H1 (cell line): Measurements from ENCODE around the gene DIPK1C. TPM values are rescaled to one million over a fixed set of nuclear protein-coding genes. Genes with fewer than 3 reads are reported as not detected.

ENCODE experiments used
- CTCF ChIA-PET: fragments of 300-600 bp; sonication (Branson Sonifier 250); formaldehyde crosslinking; loops from one replicate; lab custom pipeline; 2021; ENCODE audit not compliant: partially characterized antibody; lab: Charles Lee
- POLR2A ChIA-PET: fragments of 300-600 bp; sonication (Branson Sonifier 250); formaldehyde crosslinking; loops from one replicate; lab custom pipeline; 2021; ENCODE audit warnings: inconsistent platforms; ENCODE audit not compliant: partially characterized antibody; lab: Charles Lee
- DNase-seq, 2 experiments: peaks; one replicate each; pipeline versions ENCODE4 v3.0.0 to v3.0.0-alpha.2; 2010 to 2022; ENCODE audit warnings: low spot score in 2 of 2, low read depth in 1 of 2, mixed read lengths in 1 of 2
- FAIRE-seq: peaks from 2 replicates; lab custom pipeline; 2011; peaks lifted over from hg19 to GRCh38; lab: Jason Lieb, UNC
- H2AFZ ChIP-seq: 2 replicates; pipeline ENCODE4 v1.8.1; 2012; ENCODE audit warnings: low read length, inconsistent platforms
- H2AK5ac ChIP-seq: 2 replicates; pipeline ENCODE4 v1.6.1; 2013; ENCODE audit warnings: low read depth, low read length
- H2BK120ac ChIP-seq: replicated peaks from 2 replicates; pipeline ENCODE3; 2013; ENCODE audit warnings: low read depth, low read length, inconsistent platforms
- H2BK12ac ChIP-seq: 2 replicates; pipeline ENCODE4 v1.6.1; 2013; ENCODE audit warnings: low read depth, low read length
- H2BK15ac ChIP-seq: 2 replicates; pipeline ENCODE4 v1.6.1; 2013; ENCODE audit warnings: low read length
- H2BK20ac ChIP-seq: 2 replicates; pipeline ENCODE4 v1.6.1; 2013; ENCODE audit warnings: low read length
- H2BK5ac ChIP-seq: 2 replicates; pipeline ENCODE4 v1.6.1; 2013; ENCODE audit warnings: low read depth, low read length
- H3K14ac ChIP-seq: 2 replicates; pipeline ENCODE4 v1.6.1; 2013; ENCODE audit warnings: inconsistent platforms; ENCODE audit not compliant: insufficient read length
- H3K18ac ChIP-seq: 2 replicates; pipeline ENCODE4 v1.6.1; 2013; ENCODE audit warnings: low read length; ENCODE audit errors: extremely low read depth
- H3K23ac ChIP-seq: 2 replicates; pipeline ENCODE4 v1.6.1; 2013; ENCODE audit warnings: inconsistent platforms; ENCODE audit not compliant: insufficient read length
- H3K23me2 ChIP-seq: 2 replicates; pipeline ENCODE4 v1.6.1; 2013; ENCODE audit warnings: low read depth, low read length
- H3K27ac ChIP-seq: 2 replicates; pipeline ENCODE4 v1.6.1; 2011; ENCODE audit warnings: low read depth, low read length, inconsistent platforms
- H3K27me3 ChIP-seq, 4 experiments: replicated peaks in 1 of 4; 1 replicate in 1 of 4; 2 replicates in 3 of 4; pipeline versions ENCODE4 v1.6.1 to v1.8.1; 2011 to 2013; ENCODE audit warnings: low read length in 3 of 4, mild to moderate bottlenecking in 3 of 4, inconsistent platforms in 2 of 4, mixed read lengths in 2 of 4, moderate library complexity in 1 of 4; ENCODE audit not compliant: control insufficient read depth in 3 of 4, insufficient read depth in 3 of 4; ENCODE audit errors: extremely low read depth in 1 of 4
- H3K36me3 ChIP-seq, 4 experiments: 2 replicates each; pipeline versions ENCODE4 v1.6.1 to v1.8.1; 2011 to 2013; ENCODE audit warnings: mild to moderate bottlenecking in 4 of 4, low read length in 3 of 4, moderate library complexity in 2 of 4, control low read depth in 1 of 4, inconsistent platforms in 1 of 4; ENCODE audit not compliant: insufficient read depth in 4 of 4, control insufficient read depth in 2 of 4
- H3K4ac ChIP-seq: replicated peaks from 2 replicates; pipeline ENCODE3; 2013; ENCODE audit warnings: low read length, low read depth, mixed read lengths, inconsistent platforms; ENCODE audit not compliant: insufficient read length
- H3K4me1 ChIP-seq, 4 experiments: replicated peaks in 1 of 4; 1 replicate in 1 of 4; 2 replicates in 3 of 4; pipeline versions ENCODE4 v1.6.1 to v1.8.1; 2011 to 2013; ENCODE audit warnings: low read length in 3 of 4, inconsistent platforms in 2 of 4, mixed read lengths in 1 of 4; ENCODE audit not compliant: insufficient read depth in 4 of 4, control insufficient read depth in 3 of 4
- H3K4me2 ChIP-seq, 2 experiments: 2 replicates each; pipeline versions ENCODE4 v1.6.1 to v1.8.1; 2011 to 2013; ENCODE audit warnings: low read depth in 2 of 2, low read length in 2 of 2, control low read depth in 1 of 2, inconsistent platforms in 1 of 2, mild to moderate bottlenecking in 1 of 2; ENCODE audit not compliant: insufficient read depth in 1 of 2
- H3K4me3 ChIP-seq, 4 experiments: fragments of 200-600, 300-600 bp in 1 of 4; sonication (generic), shearing (Covaris generic), sonication (Bioruptor Twin) in 1 of 4; 2 replicates each; pipeline versions ENCODE4 v1.5.1 to v1.8.1; 2011 to 2016; ENCODE audit warnings: low read length in 4 of 4, low read depth in 3 of 4, control low read depth in 2 of 4, inconsistent platforms in 2 of 4, mild to moderate bottlenecking in 2 of 4, mixed read lengths in 1 of 4, moderate library complexity in 1 of 4; ENCODE audit not compliant: insufficient read depth in 2 of 4; ENCODE audit errors: extremely low read depth in 1 of 4
- H3K56ac ChIP-seq: replicated peaks from 2 replicates; pipeline ENCODE3; 2013; ENCODE audit warnings: low read depth, mild to moderate bottlenecking, mixed read lengths, low read length, inconsistent platforms; ENCODE audit not compliant: insufficient read length
- H3K79me1 ChIP-seq: 2 replicates; pipeline ENCODE4 v1.6.1; 2013; ENCODE audit warnings: low read depth, low read length, control low read depth
- H3K79me2 ChIP-seq, 2 experiments: 2 replicates each; pipeline versions ENCODE4 v1.6.1 to v1.8.1; 2012 to 2013; ENCODE audit warnings: low read length in 2 of 2, mild to moderate bottlenecking in 2 of 2, inconsistent platforms in 1 of 2; ENCODE audit not compliant: insufficient read depth in 2 of 2, control insufficient read depth in 1 of 2
- H3K9ac ChIP-seq, 4 experiments: replicated peaks in 1 of 4; 1 replicate in 1 of 4; 2 replicates in 3 of 4; pipeline versions ENCODE4 v1.6.1 to v1.8.1; 2011 to 2013; ENCODE audit warnings: low read depth in 3 of 4, low read length in 3 of 4, control low read depth in 2 of 4, mild to moderate bottlenecking in 2 of 4, moderate library complexity in 2 of 4, inconsistent platforms in 1 of 4; ENCODE audit errors: extremely low read depth in 1 of 4
- H3K9me3 ChIP-seq, 2 experiments: 2 replicates each; pipeline versions ENCODE4 v1.6.1 to v1.8.1; 2012 to 2013; ENCODE audit warnings: mild to moderate bottlenecking in 2 of 2, moderate library complexity in 2 of 2, control low read depth in 1 of 2, inconsistent platforms in 1 of 2, low read depth in 1 of 2, low read length in 1 of 2, mixed read lengths in 1 of 2; ENCODE audit not compliant: insufficient read depth in 2 of 2
- H4K20me1 ChIP-seq, 2 experiments: replicated peaks in 1 of 2; 2 replicates each; pipeline versions ENCODE3 to v1.8.1; 2011 to 2013; ENCODE audit warnings: inconsistent platforms in 2 of 2, low read length in 2 of 2, mild to moderate bottlenecking in 1 of 2; ENCODE audit not compliant: insufficient read depth in 2 of 2, control insufficient read depth in 1 of 2
- H4K5ac ChIP-seq: 2 replicates; pipeline ENCODE4 v1.6.1; 2013; ENCODE audit warnings: low read length, low read depth, mixed read lengths, inconsistent platforms; ENCODE audit not compliant: insufficient read length
- H4K8ac ChIP-seq: 2 replicates; pipeline ENCODE4 v1.8.0; 2013; ENCODE audit warnings: mild to moderate bottlenecking, moderate library complexity, low read length, inconsistent platforms; ENCODE audit not compliant: insufficient read depth; ENCODE audit errors: extremely low read depth
- H4K91ac ChIP-seq: replicated peaks from 2 replicates; pipeline ENCODE3; 2013; ENCODE audit warnings: low read length, mixed read lengths, inconsistent platforms; ENCODE audit not compliant: insufficient read length
- CREB1 ChIP-seq: IDR thresholded peaks from 2 replicates; pipeline ENCODE4 v1.6.1; 2012; ENCODE audit warnings: inconsistent platforms
- KDM5A ChIP-seq: fragments of 200-600 bp; IDR thresholded peaks from 2 replicates; pipeline ENCODE4 v1.7.1; 2012; ENCODE audit warnings: mild to moderate bottlenecking, low read length, inconsistent platforms, mixed read lengths
- POLR2A ChIP-seq, 2 experiments: IDR thresholded peaks; 1 replicate in 1 of 2; 2 replicates in 1 of 2; pipeline ENCODE4 v1.6.1; 2011; ENCODE audit warnings: low read depth in 2 of 2, low read length in 2 of 2, mild to moderate bottlenecking in 2 of 2; ENCODE audit errors: control extremely low read depth in 1 of 2
- POLR2AphosphoS5 ChIP-seq: IDR thresholded peaks from 2 replicates; pipeline ENCODE4 v1.6.1; 2011; ENCODE audit warnings: low read depth, low read length
- RXRA ChIP-seq: IDR thresholded peaks from 2 replicates; pipeline ENCODE4 v1.6.1; 2011; ENCODE audit warnings: low read depth, mild to moderate bottlenecking, low read length, moderate library complexity; ENCODE audit not compliant: insufficient read depth
- SUZ12 ChIP-seq: fragments of 200-600 bp; sonication (generic); IDR thresholded peaks from 2 replicates; pipeline ENCODE4 v1.6.1; 2012; ENCODE audit warnings: mild to moderate bottlenecking, inconsistent platforms, low read length, moderate library complexity, mixed read lengths
- ZNF274 ChIP-seq: IDR thresholded peaks from 2 replicates; pipeline ENCODE4 v1.7.0; 2012; ENCODE audit warnings: low read length, borderline replicate concordance; ENCODE audit errors: extremely low read depth
- WGBS, 2 experiments: shearing (Covaris generic) in 1 of 2; methylation state at CpG; one replicate each; pipeline versions ENCODE4 v1.1.6 to v1.1.7; 2013 to 2015; ENCODE audit warnings: low lambda C conversion rate in 2 of 2, mixed read lengths in 2 of 2, inconsistent platforms in 1 of 2, low coverage in 1 of 2, missing lambda C conversion rate in 1 of 2; ENCODE audit not compliant: insufficient replicate concordance in 2 of 2, insufficient coverage in 1 of 2, insufficient read length in 1 of 2; ENCODE audit errors: extremely low coverage in 1 of 2, missing lambda C conversion rate in 1 of 2; 5-methylcytosine and 5-hydroxymethylcytosine counted together
- polyA plus RNA-seq, 7 experiments: library from polyadenylated mRNA; depleted of rRNA in 3 of 7; stranded (reverse) in 5 of 7; unstranded in 2 of 7; fragments of >200 nt in 5 of 7; fragments of 200-250 nt in 2 of 7; gene quantifications; 1 replicate in 5 of 7; 2 replicates in 1 of 7; 4 replicates in 1 of 7; pipeline versions ENCODE4 v1.2.1 to v1.2.3, GENCODE V29; 2011 to 2013; ENCODE audit warnings: missing spikeins in 2 of 7, mixed read lengths in 2 of 7
- total RNA-seq: library from RNA; stranded (reverse); fragmentation: NEBNext Ultra II Directional; extraction: Animal tissue kit (Norgen Biotek cat#: 25700); gene quantifications from 2 replicates; pipeline ENCODE4 v1.2.1, GENCODE V29; 2021

DIPK1C gene
- total and polyA plus RNA-seq, 2 of the 8 experiments (the other 6 are each of a cell fraction or from before 2014, with no cell fraction given) = 0.08 TPM; not detected in 1

GRCh38 chr18:74435740-74436139 lies 21.4 kb downstream of the DIPK1C start:
- H4K5ac ChIP-seq = no peak overlapping the region
- H3K4me1 ChIP-seq = no peaks in the 10 kb centered on the region; a peak in 2 of 7 replicates
- H4K91ac ChIP-seq = peak overlapping the region; percentile 63
- H2BK5ac ChIP-seq = peak overlapping the region; percentile 46; the same call in 1 of the 2 replicates
- no peaks in the 10 kb centered on the region; the same call in 1 of the 2 replicates for H3K23me2 ChIP-seq
- FAIRE-seq = no peak
- no peaks in the 10 kb centered on the region for H3K79me2 ChIP-seq
- no peak overlapping the region for H3K9ac ChIP-seq
- peak overlapping the region; percentile 56; the same call in 1 of the 2 replicates for H2BK12ac ChIP-seq
- no peaks in the 10 kb centered on the region for H3K36me3 ChIP-seq
- no peak overlapping the region for H4K8ac ChIP-seq
- H2BK20ac ChIP-seq = no peak overlapping the region
- no peak overlapping the region for H3K56ac ChIP-seq
- H3K79me1 ChIP-seq = no peaks in the 10 kb centered on the region
- no peak overlapping the region for H3K4ac ChIP-seq
- ChIA-PET POLR2A (no interaction called here), CTCF (interaction anchor here (0.9 kb wide), 1 partner anchor 15 kb away, joined by 3 read pairs; no protein-coding TSS in a partner anchor)
- 0 out of 2 replicates have a peak overlapping the region, but pooled peaks have one; percentile 90 for H2AFZ ChIP-seq
- peak overlapping the region; percentile 48 for H2BK15ac ChIP-seq
- H3K4me2 ChIP-seq = no peak overlapping the region
- TF ChIP-seq RXRA = no peak
- TF ChIP-seq ZNF274 = no peak
- no peak for TF ChIP-seq POLR2A (IDR thresholded peaks at IDR 0.05; ENCODE audit: control extremely low read depth in 1 of 2, low read depth in 2 of 2, low read length in 2 of 2)
- no peak for TF ChIP-seq CREB1
- no peak for TF ChIP-seq SUZ12
- no peak for TF ChIP-seq POLR2AphosphoS5
- no peak for TF ChIP-seq KDM5A
- no peaks in the 10 kb centered on the region for H3K9me3 ChIP-seq
- H3K14ac ChIP-seq = no peak overlapping the region
- H4K20me1 ChIP-seq = no peaks in the 10 kb centered on the region
- H2BK120ac ChIP-seq = no peak overlapping the region
- no peak overlapping the region for H3K4me3 ChIP-seq
- 83% methylated on average over 4 of the region's 4 CpGs; no CpG with 5 or more reads in 1 of the 2 experiments for WGBS, 2 experiments
- no peaks in the 10 kb centered on the region for H3K27me3 ChIP-seq
- no peak overlapping the region for H3K23ac ChIP-seq
- H3K27ac ChIP-seq = no peak overlapping the region
- H2AK5ac ChIP-seq = peak overlapping the region; percentile 91; the same call in 1 of the 2 replicates
- no peak for DNase-seq
- H3K18ac ChIP-seq = peak overlapping the region; percentile 33; the same call in 1 of the 2 replicates
